ENCODE measurements around the gene GBE1.

GBE1 gene

DNA sequence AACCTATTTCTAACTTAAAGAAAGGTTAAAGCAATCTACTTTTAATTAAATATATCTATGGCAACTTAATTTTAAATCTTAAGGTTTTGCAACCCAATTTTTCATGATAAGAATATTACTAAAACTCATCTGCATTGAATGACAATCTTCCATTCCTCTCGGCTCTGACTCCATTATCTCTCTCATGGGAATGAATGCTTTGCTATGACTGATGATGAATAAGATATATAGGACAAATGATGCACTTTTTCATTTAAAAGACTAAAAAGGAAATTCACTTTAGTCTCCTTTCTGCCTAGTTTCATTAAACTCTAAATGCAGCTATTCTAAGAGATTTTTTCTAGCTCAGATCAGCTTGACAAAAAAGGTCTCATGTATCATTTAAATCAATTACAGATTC, 68.7 kb downstream of the GBE1 start:
- Histone ChIP-seq H3K9me3 (ENCODE audit: control insufficient read depth, low read length) (no peaks in the 10 kb centered on the region), H3K27me3 (ENCODE audit: control insufficient read depth, insufficient read depth, low read length) (no peaks in the 10 kb centered on the region), H3K9ac (ENCODE audit: low read length) (no peak overlapping the region), H3K36me3 (ENCODE audit: control insufficient read depth, insufficient read depth, low read length) (no peaks in the 10 kb centered on the region), H3K4me1 (ENCODE audit: control insufficient read depth, insufficient read depth, low read length) (no peaks in the 10 kb centered on the region), H3K4me3 (ENCODE audit: low read length) (no peak overlapping the region)

DNA sequence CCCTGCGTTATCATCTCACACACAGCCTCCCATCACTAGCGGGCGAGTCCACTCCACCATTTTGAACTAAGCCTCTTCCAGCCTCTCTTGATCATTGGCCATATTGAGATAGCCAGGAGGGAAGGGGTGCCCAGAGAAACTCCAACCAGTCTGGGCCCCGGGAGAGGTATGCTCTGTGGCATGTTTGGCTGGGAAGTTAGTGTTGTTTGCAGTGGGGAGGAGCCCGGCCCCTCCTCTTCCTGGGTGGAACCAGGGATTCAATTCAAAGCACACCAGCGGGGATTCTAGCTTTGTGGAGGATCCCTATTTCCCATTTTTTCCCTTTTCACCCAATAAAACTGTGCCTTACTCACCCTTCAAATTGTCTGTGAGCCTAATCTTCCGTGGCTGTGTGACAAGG, 71.8 kb downstream of the GBE1 start:
- Histone ChIP-seq H3K27me3 (ENCODE audit: control insufficient read depth, insufficient read depth, low read length) (no peaks in the 10 kb centered on the region), H3K9ac (ENCODE audit: low read length) (no peak overlapping the region), H3K9me3 (ENCODE audit: control insufficient read depth, low read length) (no peaks in the 10 kb centered on the region), H3K36me3 (ENCODE audit: control insufficient read depth, insufficient read depth, low read length) (no peaks in the 10 kb centered on the region), H3K4me1 (ENCODE audit: control insufficient read depth, insufficient read depth, low read length) (no peaks in the 10 kb centered on the region), H3K4me3 (ENCODE audit: low read length) (no peak overlapping the region)

DNA sequence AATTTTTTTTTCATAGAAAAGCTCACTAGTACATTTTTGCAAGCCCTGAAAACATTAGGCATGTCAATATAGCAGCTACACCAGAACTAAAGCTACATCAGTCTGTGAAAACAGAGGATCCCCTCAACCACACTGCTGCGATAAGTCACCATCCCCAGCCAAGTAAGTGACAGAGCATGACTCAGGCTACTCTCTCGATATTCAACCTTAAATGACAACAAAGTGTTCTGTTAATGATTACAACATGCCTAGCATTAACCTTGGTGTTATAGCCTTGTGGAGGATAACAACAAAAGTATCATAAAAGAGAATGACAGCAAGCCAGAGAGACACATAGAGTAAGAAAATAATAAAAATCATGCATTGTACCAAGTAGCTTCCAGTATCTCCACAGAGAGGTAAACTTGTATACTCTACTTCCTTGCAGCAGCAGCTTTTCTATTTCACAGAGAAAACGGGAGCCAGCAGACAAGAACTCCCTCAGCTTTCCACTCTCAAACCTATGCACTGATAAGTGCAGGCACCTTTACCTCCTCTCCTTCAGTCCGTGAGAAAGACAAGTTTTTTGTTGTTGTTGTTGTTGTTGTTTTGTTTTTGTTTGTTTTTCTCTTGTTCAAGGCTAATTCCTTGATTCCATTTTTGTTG, 76.6 kb downstream of the GBE1 start:
- Histone ChIP-seq H3K9me3 (ENCODE audit: control insufficient read depth, low read length) (no peaks in the 10 kb centered on the region), H3K36me3 (ENCODE audit: control insufficient read depth, insufficient read depth, low read length) (no peaks in the 10 kb centered on the region), H3K4me3 (ENCODE audit: low read length) (no peak overlapping the region), H3K4me1 (ENCODE audit: control insufficient read depth, insufficient read depth, low read length) (no peaks in the 10 kb centered on the region), H3K27me3 (ENCODE audit: control insufficient read depth, insufficient read depth, low read length) (no peaks in the 10 kb centered on the region), H3K9ac (ENCODE audit: low read length) (no peak overlapping the region)

DNA sequence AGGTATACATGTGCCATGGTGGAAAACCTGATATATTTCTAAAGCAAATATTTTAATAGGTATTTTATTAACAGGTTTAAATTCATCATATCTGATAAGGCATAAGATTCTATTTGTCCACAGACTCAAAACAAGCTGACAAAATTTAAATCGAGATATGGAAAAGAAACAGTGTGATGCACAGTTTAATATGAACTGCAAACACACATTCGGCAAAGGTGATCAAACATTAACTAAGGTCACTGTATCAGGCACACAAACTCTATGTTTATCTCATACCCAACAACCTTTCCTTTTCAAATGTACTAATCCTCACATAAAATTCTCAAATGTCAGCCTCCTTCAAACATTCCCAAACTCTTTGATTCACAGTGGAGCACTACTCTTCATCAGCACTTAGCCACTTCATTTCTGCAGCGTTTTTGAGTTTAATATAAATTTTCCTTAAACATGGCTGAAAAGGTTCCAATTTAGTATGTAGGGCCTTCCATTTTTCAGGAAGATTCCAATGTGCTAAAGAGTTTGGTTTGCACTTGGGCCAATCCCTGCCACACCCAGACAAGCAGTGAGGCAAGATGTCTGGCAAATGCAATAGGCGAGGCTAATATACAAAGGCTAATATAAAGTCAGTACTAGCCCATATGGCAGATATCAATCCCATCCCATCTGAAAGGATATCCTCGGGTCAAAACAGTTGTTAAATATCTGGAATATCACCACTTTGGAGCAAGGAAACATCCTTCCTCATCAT, 84.6 kb downstream of the GBE1 start:
- Histone ChIP-seq H3K27me3 (ENCODE audit: control insufficient read depth, insufficient read depth, low read length) (no peaks in the 10 kb centered on the region), H3K9ac (ENCODE audit: low read length) (no peak overlapping the region), H3K9me3 (ENCODE audit: control insufficient read depth, low read length) (no peaks in the 10 kb centered on the region), H3K4me1 (ENCODE audit: control insufficient read depth, insufficient read depth, low read length) (peaks cover 5% of the 10 kb centered on the region), H3K36me3 (ENCODE audit: control insufficient read depth, insufficient read depth, low read length) (no peaks in the 10 kb centered on the region), H3K4me3 (ENCODE audit: low read length) (no peak overlapping the region)

DNA sequence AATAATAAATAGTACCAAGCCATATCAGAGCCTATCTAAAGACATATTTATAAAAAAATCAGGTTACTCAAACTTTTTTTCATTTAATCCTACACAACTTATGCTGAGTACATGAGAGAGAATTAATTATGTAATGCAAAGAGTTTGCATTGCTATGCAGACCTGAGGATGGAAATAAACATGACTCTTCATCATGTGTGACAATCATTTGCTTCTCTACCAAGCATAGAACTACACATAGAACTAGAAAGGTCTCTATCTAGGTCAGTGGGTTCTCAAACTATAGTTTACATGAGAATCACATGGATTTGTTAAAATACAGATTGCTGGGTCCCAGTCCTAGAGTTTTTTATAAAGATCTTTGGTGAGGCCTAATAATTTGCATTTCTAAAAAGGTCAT, 86.8 kb downstream of the GBE1 start:
- no peaks in the 10 kb centered on the region for H3K9me3 ChIP-seq (ENCODE audit: control insufficient read depth, low read length)
- peaks cover 5% of the 10 kb centered on the region for H3K4me1 ChIP-seq (ENCODE audit: control insufficient read depth, insufficient read depth, low read length)
- no peaks in the 10 kb centered on the region for H3K27me3 ChIP-seq (ENCODE audit: control insufficient read depth, insufficient read depth, low read length)
- no peak overlapping the region for H3K4me3 ChIP-seq (ENCODE audit: low read length)
- H3K36me3 ChIP-seq (ENCODE audit: control insufficient read depth, insufficient read depth, low read length) = no peaks in the 10 kb centered on the region
- no peak overlapping the region for H3K9ac ChIP-seq (ENCODE audit: low read length)

DNA sequence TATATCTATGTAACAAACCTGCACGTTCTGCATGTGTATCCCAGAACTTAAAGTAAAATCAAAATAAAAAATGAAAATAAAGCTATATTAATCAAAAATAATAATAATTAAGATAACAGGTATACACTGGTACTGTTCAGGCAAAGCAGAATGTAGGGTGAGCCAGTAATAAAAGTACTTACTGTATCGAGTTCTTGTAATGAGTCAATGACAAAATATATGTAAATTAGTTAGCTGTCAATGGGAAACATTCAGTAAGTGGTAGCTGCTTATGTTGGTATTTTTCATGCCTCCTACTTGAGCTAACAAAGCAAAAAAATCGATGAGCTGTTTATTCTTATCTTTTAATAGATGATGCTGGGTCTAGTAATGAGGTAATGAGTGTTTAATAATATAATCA, 93.2 kb downstream of the GBE1 start:
- H3K9ac ChIP-seq (ENCODE audit: low read length) = no peak overlapping the region
- no peaks in the 10 kb centered on the region for H3K4me1 ChIP-seq (ENCODE audit: control insufficient read depth, insufficient read depth, low read length)
- H3K4me3 ChIP-seq (ENCODE audit: low read length) = no peak overlapping the region
- no peaks in the 10 kb centered on the region for H3K36me3 ChIP-seq (ENCODE audit: control insufficient read depth, insufficient read depth, low read length)
- H3K27me3 ChIP-seq (ENCODE audit: control insufficient read depth, insufficient read depth, low read length) = no peaks in the 10 kb centered on the region
- H3K9me3 ChIP-seq (ENCODE audit: control insufficient read depth, low read length) = no peaks in the 10 kb centered on the region

DNA sequence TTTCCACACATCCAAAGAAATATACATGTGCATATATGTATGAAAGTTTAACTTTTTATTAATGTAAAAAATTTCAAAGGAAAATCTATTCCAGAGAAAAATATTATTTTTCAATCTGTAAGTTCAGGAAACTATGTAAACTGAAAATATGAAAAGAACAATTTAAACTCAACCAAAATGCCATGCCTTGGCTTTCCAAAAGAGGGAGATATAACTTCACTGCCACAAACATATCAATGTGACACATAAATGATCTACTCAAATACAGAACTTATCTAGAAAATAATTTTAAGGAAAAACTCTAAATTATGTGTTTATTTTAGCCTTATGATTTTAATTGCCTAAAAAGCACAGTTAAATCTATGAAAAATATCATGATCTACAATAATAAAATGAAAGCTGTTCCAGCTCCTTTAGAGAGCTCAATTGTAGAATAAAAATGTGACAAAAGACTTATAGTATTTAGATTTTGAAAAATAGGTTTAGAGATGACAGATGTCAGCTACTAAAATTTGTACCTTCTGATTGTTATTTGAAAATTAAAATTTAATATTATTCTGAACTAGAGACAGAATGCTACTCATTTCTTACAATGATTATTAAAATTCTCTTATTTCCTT, 94.8 kb downstream of the GBE1 start:
- H3K36me3 ChIP-seq (ENCODE audit: control insufficient read depth, insufficient read depth, low read length) = no peaks in the 10 kb centered on the region
- no peak overlapping the region for H3K9ac ChIP-seq (ENCODE audit: low read length)
- no peak overlapping the region for H3K4me3 ChIP-seq (ENCODE audit: low read length)
- H3K27me3 ChIP-seq (ENCODE audit: control insufficient read depth, insufficient read depth, low read length) = no peaks in the 10 kb centered on the region
- H3K9me3 ChIP-seq (ENCODE audit: control insufficient read depth, low read length) = no peaks in the 10 kb centered on the region
- no peaks in the 10 kb centered on the region for H3K4me1 ChIP-seq (ENCODE audit: control insufficient read depth, insufficient read depth, low read length)

DNA sequence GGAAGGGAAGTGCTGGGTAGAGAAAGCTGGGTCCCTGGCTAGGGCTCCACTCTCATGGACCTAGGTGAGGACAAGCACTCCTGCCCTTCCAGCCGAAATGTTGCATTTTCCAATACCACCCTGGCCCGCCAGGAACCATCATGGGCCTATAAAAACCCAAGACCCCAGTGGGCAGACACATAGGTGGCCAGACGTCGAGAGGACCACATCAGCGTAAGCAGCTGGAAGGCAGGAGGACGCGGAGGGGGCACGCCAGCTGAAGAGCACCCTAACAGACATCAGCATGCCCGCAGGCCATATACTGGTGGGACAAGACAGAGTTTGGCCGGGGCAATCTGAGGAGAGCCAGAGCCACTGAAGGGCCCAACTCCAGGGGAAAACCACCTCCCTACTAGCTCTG, 98.3 kb downstream of the GBE1 start:
- H3K27me3 ChIP-seq (ENCODE audit: control insufficient read depth, insufficient read depth, low read length) = no peaks in the 10 kb centered on the region
- H3K9ac ChIP-seq (ENCODE audit: low read length) = no peak overlapping the region
- H3K9me3 ChIP-seq (ENCODE audit: control insufficient read depth, low read length) = no peaks in the 10 kb centered on the region
- no peaks in the 10 kb centered on the region for H3K36me3 ChIP-seq (ENCODE audit: control insufficient read depth, insufficient read depth, low read length)
- H3K4me1 ChIP-seq (ENCODE audit: control insufficient read depth, insufficient read depth, low read length) = no peaks in the 10 kb centered on the region
- no peak overlapping the region for H3K4me3 ChIP-seq (ENCODE audit: low read length)

DNA sequence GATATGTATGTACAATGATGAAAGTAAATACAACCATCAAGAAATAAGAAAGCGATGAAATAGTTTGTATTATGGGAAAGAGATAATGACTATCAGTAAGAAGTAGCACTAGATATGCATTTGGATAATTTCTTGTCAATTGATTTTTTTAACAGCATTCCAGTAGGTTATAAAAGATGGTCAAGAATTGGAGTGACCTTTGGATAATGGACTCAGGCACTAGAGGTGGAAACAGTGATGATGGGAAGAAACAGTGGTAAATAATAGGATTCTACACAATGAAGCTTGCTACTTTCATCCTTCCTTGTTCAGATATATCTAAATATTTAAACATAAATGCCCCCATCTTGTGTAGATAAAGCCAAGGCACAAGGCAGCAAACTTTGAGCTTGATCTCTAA, 101.4 kb downstream of the GBE1 start:
- Histone ChIP-seq H3K4me3 (ENCODE audit: low read length) (no peak overlapping the region), H3K27me3 (ENCODE audit: control insufficient read depth, insufficient read depth, low read length) (no peaks in the 10 kb centered on the region), H3K36me3 (ENCODE audit: control insufficient read depth, insufficient read depth, low read length) (no peaks in the 10 kb centered on the region), H3K9ac (ENCODE audit: low read length) (no peak overlapping the region), H3K9me3 (ENCODE audit: control insufficient read depth, low read length) (no peaks in the 10 kb centered on the region), H3K4me1 (ENCODE audit: control insufficient read depth, insufficient read depth, low read length) (no peaks in the 10 kb centered on the region)

DNA sequence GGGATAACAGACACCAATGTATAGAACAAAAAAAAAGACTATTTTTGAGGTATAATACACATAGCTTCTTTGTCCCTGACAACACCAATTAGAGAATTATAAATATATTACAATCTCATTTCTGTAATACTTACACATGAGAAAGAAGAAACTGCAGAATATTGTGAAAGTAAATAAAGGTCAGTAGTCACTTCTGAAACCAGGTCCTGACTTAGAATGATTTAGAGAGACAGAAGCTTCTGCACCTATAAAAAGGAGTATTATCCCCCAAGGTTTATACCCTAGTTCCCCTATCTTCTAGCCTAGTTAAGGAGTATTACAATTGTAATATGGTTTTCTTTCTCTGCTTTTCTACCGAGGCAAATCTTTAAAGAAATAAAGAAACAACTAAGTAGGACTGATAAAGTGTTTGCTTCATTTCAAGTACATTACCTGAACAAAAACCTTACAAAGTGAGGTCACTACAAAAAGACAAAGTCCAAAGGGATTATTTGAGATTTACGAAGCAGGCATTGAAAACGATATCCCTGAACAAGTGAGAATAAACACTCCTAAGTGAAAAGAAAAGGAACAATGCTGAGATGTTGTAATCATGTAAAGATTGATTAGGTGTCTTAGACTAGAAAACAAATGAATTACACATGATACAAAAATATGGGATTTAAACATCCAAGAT, 103.0 kb downstream of the GBE1 start:
- peak overlapping the region; percentile 17 for H3K9ac ChIP-seq (ENCODE audit: low read length)
- no peaks in the 10 kb centered on the region for H3K36me3 ChIP-seq (ENCODE audit: control insufficient read depth, insufficient read depth, low read length)
- no peaks in the 10 kb centered on the region for H3K4me1 ChIP-seq (ENCODE audit: control insufficient read depth, insufficient read depth, low read length)
- no peaks in the 10 kb centered on the region for H3K27me3 ChIP-seq (ENCODE audit: control insufficient read depth, insufficient read depth, low read length)
- no peaks in the 10 kb centered on the region for H3K9me3 ChIP-seq (ENCODE audit: control insufficient read depth, low read length)
- no peak overlapping the region for H3K4me3 ChIP-seq (ENCODE audit: low read length)

DNA sequence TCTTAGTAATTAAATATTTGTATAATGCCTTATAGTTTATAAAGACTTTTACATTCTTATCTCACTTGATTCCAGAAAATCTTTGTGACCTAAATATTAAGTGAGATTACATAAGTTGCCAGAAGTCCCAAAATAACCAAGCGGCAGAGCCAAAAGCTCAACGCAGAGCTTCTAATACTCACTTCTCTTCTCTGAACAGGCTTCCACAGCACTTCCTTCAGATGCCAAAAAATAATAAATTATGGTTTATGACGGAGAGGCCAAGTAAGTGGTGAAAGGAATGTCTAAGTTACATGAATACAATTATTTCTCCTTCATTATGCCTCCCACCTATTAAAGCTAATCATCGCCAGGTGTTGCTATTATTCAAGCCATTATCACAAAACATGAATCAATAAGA, 110.3 kb downstream of the GBE1 start:
- no peaks in the 10 kb centered on the region for H3K27me3 ChIP-seq (ENCODE audit: control insufficient read depth, insufficient read depth, low read length)
- H3K9me3 ChIP-seq (ENCODE audit: control insufficient read depth, low read length) = no peaks in the 10 kb centered on the region
- H3K4me3 ChIP-seq (ENCODE audit: low read length) = no peak overlapping the region
- no peak overlapping the region for H3K9ac ChIP-seq (ENCODE audit: low read length)
- H3K4me1 ChIP-seq (ENCODE audit: control insufficient read depth, insufficient read depth, low read length) = no peaks in the 10 kb centered on the region
- H3K36me3 ChIP-seq (ENCODE audit: control insufficient read depth, insufficient read depth, low read length) = no peaks in the 10 kb centered on the region

DNA sequence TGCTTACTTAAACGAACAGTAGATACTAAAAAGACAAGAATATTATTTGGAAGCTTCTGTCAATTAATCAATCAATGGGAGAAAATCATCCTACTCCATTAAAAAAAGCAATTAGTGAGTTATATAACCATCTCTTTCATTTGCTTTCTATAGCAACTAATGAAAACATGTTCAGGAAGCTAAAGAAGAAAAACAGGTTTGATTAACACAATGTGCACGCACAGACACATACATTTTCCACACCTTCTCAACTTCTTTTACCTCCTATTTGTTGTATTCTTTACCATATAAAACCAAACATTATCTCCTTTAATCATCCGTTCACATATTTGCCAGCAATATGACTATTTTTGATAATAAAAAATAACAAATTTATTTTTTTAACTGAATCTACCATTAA, 111.3 kb downstream of the GBE1 start:
- no peaks in the 10 kb centered on the region for H3K4me1 ChIP-seq (ENCODE audit: control insufficient read depth, insufficient read depth, low read length)
- H3K4me3 ChIP-seq (ENCODE audit: low read length) = no peak overlapping the region
- no peaks in the 10 kb centered on the region for H3K9me3 ChIP-seq (ENCODE audit: control insufficient read depth, low read length)
- no peaks in the 10 kb centered on the region for H3K27me3 ChIP-seq (ENCODE audit: control insufficient read depth, insufficient read depth, low read length)
- no peak overlapping the region for H3K9ac ChIP-seq (ENCODE audit: low read length)
- H3K36me3 ChIP-seq (ENCODE audit: control insufficient read depth, insufficient read depth, low read length) = no peaks in the 10 kb centered on the region

Measured in mucosa of stomach (tissue), 1 donor.